HG02943 (cell line): ENCODE data around the gene C5.

Experiments used
- ATAC-seq: cut with Tn5 transposase; IDR thresholded peaks from one replicate; pipeline ENCODE4 v1.9.1; 2021; ENCODE audit warnings: mild to moderate bottlenecking, low read depth, moderate library complexity; ENCODE audit not compliant: unreplicated experiment

C5 gene

GRCh38 chr9:120928015-120928482 lies 122.0 kb downstream of the C5 start:
- ATAC-seq = no peak

GRCh38 chr9:120927269-120928014 lies 122.6 kb downstream of the C5 start:
- no peak for ATAC-seq

- ATAC-seq = no peak
Observed at GRCh38 chr9:120926397-120926928, 123.6 kb downstream of the C5 start, which contains the start of gene TRAF1. TSS of gene TRAF1 (minus strand) at chr9:120926796. CDS start at chr9:120926075, 721 bp downstream.

GRCh38 chr9:120925535-120926396 lies 124.3 kb downstream of the C5 start:
- ATAC-seq = no peak

GRCh38 chr9:120924698-120925534 lies 125.2 kb downstream of the C5 start:
- ATAC-seq = no peak

- ATAC-seq = no peak
Observed at GRCh38 chr9:120923620-120924328, 126.3 kb downstream of the C5 start.

GRCh38 chr9:120922404-120923195 lies 127.5 kb downstream of the C5 start:
- ATAC-seq = no peak

- no peak for ATAC-seq
Observed at GRCh38 chr9:120921661-120922181, 128.4 kb downstream of the C5 start.

- ATAC-seq = no peak
Observed at GRCh38 chr9:120920806-120921178, 129.3 kb downstream of the C5 start.

- ATAC-seq = no peak
Observed at GRCh38 chr9:120919843-120920805, 130.0 kb downstream of the C5 start.

- ATAC-seq = no peak
Observed at GRCh38 chr9:120918931-120919842, 130.9 kb downstream of the C5 start.

- no peak for ATAC-seq
Observed at GRCh38 chr9:120917929-120918762, 131.9 kb downstream of the C5 start.

GRCh38 chr9:120916991-120917880 lies 132.8 kb downstream of the C5 start:
- ATAC-seq = no peak

GRCh38 chr9:120916588-120916987 lies 133.5 kb downstream of the C5 start:
- no peak for ATAC-seq
